Gastroesophageal sphincter (tissue), 3 donors: ENCODE measurements around the gene FAM171A1.

ENCODE experiments used
- CTCF ChIP-seq, 4 experiments: fragments of 200-600 bp in 2 of 4; fragments of 450-650 bp in 2 of 4; sonication (generic) in 1 of 4; IDR thresholded peaks; one replicate each; pipeline ENCODE4 v1.5.1; 2017 to 2019; ENCODE audit warnings: antibody characterized with exemption in 4 of 4, mild to moderate bottlenecking in 2 of 4, moderate library complexity in 2 of 4
- EP300 ChIP-seq: sonication (generic); formaldehyde crosslinking; IDR thresholded peaks from one replicate; pipeline ENCODE4 v1.6.1; 2017; ENCODE audit warnings: antibody characterized with exemption, mild to moderate bottlenecking
- POLR2A ChIP-seq, 2 donors: fragments of 450-650 bp; IDR thresholded peaks; one replicate each; pipeline ENCODE4 v1.6.1; 2017; ENCODE audit warnings: antibody characterized with exemption in 2 of 2, mild to moderate bottlenecking in 2 of 2, moderate library complexity in 1 of 2
- POLR2AphosphoS5 ChIP-seq: sonication (generic); formaldehyde crosslinking; IDR thresholded peaks from one replicate; pipeline ENCODE4 v1.6.1; 2017; ENCODE audit warnings: antibody characterized with exemption

DNA sequence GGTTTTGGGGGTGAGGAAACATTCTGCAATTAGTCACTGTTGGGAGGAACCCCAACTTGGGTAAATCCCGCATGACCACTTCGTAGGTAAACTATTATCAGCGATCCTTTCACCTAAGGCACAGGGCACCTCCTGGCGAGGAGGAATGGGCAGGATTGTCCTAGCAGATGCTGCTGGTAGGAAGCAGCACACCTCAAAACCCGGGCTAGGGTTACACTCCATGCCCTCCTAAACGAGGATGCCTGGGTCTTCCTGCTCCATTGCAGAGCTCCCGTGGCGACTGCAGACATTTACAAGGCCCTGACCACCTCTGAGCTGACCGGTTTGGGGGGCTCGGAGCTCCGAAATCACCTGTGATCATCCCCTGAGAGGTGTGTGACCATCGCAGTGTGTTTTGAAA lies 92.3 kb downstream of the FAM171A1 start:
- TF ChIP-seq POLR2A (IDR thresholded peaks at IDR 0.05) (no peak), CTCF (IDR thresholded peaks at IDR 0.05) (no peak), POLR2AphosphoS5 (no peak), EP300 (no peak)
